Thyroid gland (tissue), 4 donors: ENCODE data around the gene SNAP47. TPM values are rescaled to one million over a fixed set of nuclear protein-coding genes. Genes with fewer than 3 reads are reported as not detected.

Experiments used
- DNase-seq, 2 donors: peaks; one replicate each; pipeline ENCODE4 v3.0.0-alpha.2; 2019
- H3K27ac ChIP-seq, 3 donors: fragments of 200-600 bp; sonication (generic); 1 replicate in 2 of 3; 2 replicates in 1 of 3; pipeline ENCODE4 v1.5.1; 2016 to 2019; ENCODE audit warnings: mild to moderate bottlenecking in 1 of 3, moderate library complexity in 1 of 3
- H3K27me3 ChIP-seq: fragments of 200-600 bp; sonication (generic); one replicate; pipeline ENCODE4 v1.5.1; 2019
- H3K36me3 ChIP-seq, 2 donors: fragments of 200-600 bp; sonication (generic); one replicate each; pipeline ENCODE4 v1.5.1; 2016 to 2019
- H3K4me1 ChIP-seq, 2 donors: fragments of 200-600 bp; sonication (generic); one replicate each; pipeline ENCODE4 v1.5.1; 2017 to 2019
- H3K4me3 ChIP-seq, 3 donors: fragments of 200-600 bp; sonication (generic); replicated peaks in 1 of 3; 1 replicate in 2 of 3; 2 replicates in 1 of 3; pipeline ENCODE4 v1.5.1; 2016; ENCODE audit warnings: mild to moderate bottlenecking in 1 of 3
- H3K9me3 ChIP-seq: fragments of 200-600 bp; sonication (generic); one replicate; pipeline ENCODE4 v1.5.1; 2017
- POLR2A ChIP-seq, 2 donors: fragments of 450-650 bp; IDR thresholded peaks; one replicate each; pipeline ENCODE4 v1.6.1; 2017; ENCODE audit warnings: antibody characterized with exemption in 2 of 2, mild to moderate bottlenecking in 2 of 2, moderate library complexity in 1 of 2
- WGBS, 2 donors: methylation state at CpG; one replicate each; pipeline ENCODE4 v1.1.5; 2017; 5-methylcytosine and 5-hydroxymethylcytosine counted together
- intact Hi-C: fragments of 100-400 bp; cut with DNase I; formaldehyde crosslinking; loops from one replicate; pipeline ENCODE4 v1.15.1; 2023
- total RNA-seq, 4 donors: library from RNA; depleted of rRNA; stranded (reverse); fragments of >200 nt; gene quantifications; one replicate each; pipeline ENCODE4 v1.2.3, GENCODE V29; 2016
- TF ChIP-seq, protein P1 (sequence below), 6 experiments: fragments of 200-600 bp in 3 of 6; fragments of 450-650 bp in 3 of 6; sonication (generic) in 3 of 6; IDR thresholded peaks; one replicate each; pipeline ENCODE4 v1.5.1; 2016 to 2019; ENCODE audit warnings: antibody characterized with exemption in 6 of 6, mild to moderate bottlenecking in 2 of 6, inconsistent platforms in 1 of 6, moderate library complexity in 1 of 6

Gene SNAP47
- total RNA-seq, 4 donors from 2014 or later, result 50.4 to 72.6 (median 65.0) TPM

DNA sequence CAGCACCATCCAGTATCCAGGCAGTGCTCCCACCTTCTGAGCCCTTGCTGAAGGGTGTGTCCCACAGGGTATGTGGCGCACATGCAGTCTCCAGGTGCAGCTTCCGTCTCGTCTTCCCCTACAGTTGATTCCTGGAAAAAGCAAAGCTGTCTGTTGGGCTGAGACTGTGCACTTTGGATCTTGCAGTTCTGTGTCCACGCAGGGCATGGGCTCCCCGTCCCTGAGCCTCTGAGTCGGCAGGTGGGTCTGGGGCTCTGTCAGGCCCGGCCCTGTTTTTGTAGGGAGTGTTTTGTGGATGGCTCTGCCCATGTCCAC lies 32.8 kb downstream of the SNAP47 start:
- WGBS, 2 donors, result 91 to 93% methylated on average over 6 to 7 of the region's 7 CpGs

DNA sequence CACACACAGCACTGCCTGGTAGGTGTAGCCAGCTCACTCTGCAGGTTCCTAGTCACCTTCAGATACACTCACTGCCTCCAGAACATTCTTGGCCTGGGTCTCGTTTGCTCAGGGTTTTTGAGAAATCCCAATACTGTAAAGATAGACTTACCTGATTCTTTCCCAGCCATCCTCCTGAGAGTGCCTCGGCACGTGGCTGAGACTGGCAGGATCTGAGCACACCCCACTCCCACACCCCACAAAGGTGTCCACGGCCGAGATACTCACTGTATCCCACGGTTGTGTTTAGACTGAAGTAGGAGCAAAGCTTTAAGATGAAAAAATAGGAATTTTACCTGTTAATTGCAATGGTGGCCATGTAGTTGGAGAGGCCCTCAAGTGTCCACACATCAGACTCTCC lies 33.4 kb downstream of the SNAP47 start:
- H3K36me3 ChIP-seq, result peaks cover 15 to 17% of the 10 kb centered on the region in 2 donors

More for the DNA sequence above, 32.8 kb downstream of the SNAP47 start:
- no peak for DNase-seq
- no peak for TF ChIP-seq POLR2A (IDR thresholded peaks at IDR 0.05)
- TF ChIP-seq, protein P1, sequence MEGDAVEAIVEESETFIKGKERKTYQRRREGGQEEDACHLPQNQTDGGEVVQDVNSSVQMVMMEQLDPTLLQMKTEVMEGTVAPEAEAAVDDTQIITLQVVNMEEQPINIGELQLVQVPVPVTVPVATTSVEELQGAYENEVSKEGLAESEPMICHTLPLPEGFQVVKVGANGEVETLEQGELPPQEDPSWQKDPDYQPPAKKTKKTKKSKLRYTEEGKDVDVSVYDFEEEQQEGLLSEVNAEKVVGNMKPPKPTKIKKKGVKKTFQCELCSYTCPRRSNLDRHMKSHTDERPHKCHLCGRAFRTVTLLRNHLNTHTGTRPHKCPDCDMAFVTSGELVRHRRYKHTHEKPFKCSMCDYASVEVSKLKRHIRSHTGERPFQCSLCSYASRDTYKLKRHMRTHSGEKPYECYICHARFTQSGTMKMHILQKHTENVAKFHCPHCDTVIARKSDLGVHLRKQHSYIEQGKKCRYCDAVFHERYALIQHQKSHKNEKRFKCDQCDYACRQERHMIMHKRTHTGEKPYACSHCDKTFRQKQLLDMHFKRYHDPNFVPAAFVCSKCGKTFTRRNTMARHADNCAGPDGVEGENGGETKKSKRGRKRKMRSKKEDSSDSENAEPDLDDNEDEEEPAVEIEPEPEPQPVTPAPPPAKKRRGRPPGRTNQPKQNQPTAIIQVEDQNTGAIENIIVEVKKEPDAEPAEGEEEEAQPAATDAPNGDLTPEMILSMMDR (IDR thresholded peaks at IDR 0.05), result no peak
- Histone ChIP-seq H3K27ac (no peak overlapping the region), H3K9me3 (no peaks in the 10 kb centered on the region), H3K4me1 (peaks cover 0 to 8% of the 10 kb centered on the region in 2 donors), H3K27me3 (no peaks in the 10 kb centered on the region), H3K36me3 (peaks cover 15 to 17% of the 10 kb centered on the region in 2 donors), H3K4me3 (no peak overlapping the region)
- intact Hi-C loops, result no loop called here

GRCh38 chr1:227769047-227769935 lies 34.1 kb downstream of the SNAP47 start:
- peaks cover 15 to 17% of the 10 kb centered on the region in 2 donors for H3K36me3 ChIP-seq

More for the DNA sequence above, 33.4 kb downstream of the SNAP47 start:
- intact Hi-C loops, result no loop called here
- Histone ChIP-seq H3K27me3 (no peaks in the 10 kb centered on the region), H3K9me3 (no peaks in the 10 kb centered on the region), H3K4me3 (no peak overlapping the region), H3K4me1 (peaks cover 0 to 2% of the 10 kb centered on the region in 2 donors), H3K27ac (no peak overlapping the region)
- DNase-seq, result no peak
- TF ChIP-seq, protein P1 (IDR thresholded peaks at IDR 0.05), result no peak
- TF ChIP-seq POLR2A (IDR thresholded peaks at IDR 0.05), result no peak
- 92 to 96% methylated on average over 6 of the region's 6 CpGs for WGBS, 2 donors

GRCh38 chr1:227769936-227770494 lies 34.8 kb downstream of the SNAP47 start:
- intact Hi-C loops, result no loop called here
- no peak overlapping the region for H3K27ac ChIP-seq
- peaks cover 15 to 17% of the 10 kb centered on the region in 2 donors for H3K36me3 ChIP-seq
- H3K4me1 ChIP-seq, result no peaks in the 10 kb centered on the region
- WGBS, 2 donors, result 94 to 96% methylated on average over 12 of the region's 15 CpGs
- no peaks in the 10 kb centered on the region for H3K27me3 ChIP-seq
- TF ChIP-seq, protein P1 (IDR thresholded peaks at IDR 0.05), result no peak
- TF ChIP-seq POLR2A (IDR thresholded peaks at IDR 0.05), result no peak
- no peak for DNase-seq
- no peak overlapping the region for H3K4me3 ChIP-seq
- no peaks in the 10 kb centered on the region for H3K9me3 ChIP-seq

More at GRCh38 chr1:227769047-227769935, 34.1 kb downstream of the SNAP47 start:
- 93 to 94% methylated on average over 14 to 16 of the region's 20 CpGs for WGBS, 2 donors
- TF ChIP-seq POLR2A (IDR thresholded peaks at IDR 0.05), result no peak
- TF ChIP-seq, protein P1 (IDR thresholded peaks at IDR 0.05), result no peak
- Histone ChIP-seq H3K27ac (no peak overlapping the region), H3K27me3 (no peaks in the 10 kb centered on the region), H3K4me3 (no peak overlapping the region), H3K9me3 (no peaks in the 10 kb centered on the region), H3K4me1 (no peaks in the 10 kb centered on the region)
- intact Hi-C loops, result no loop called here
- no peak for DNase-seq

DNA sequence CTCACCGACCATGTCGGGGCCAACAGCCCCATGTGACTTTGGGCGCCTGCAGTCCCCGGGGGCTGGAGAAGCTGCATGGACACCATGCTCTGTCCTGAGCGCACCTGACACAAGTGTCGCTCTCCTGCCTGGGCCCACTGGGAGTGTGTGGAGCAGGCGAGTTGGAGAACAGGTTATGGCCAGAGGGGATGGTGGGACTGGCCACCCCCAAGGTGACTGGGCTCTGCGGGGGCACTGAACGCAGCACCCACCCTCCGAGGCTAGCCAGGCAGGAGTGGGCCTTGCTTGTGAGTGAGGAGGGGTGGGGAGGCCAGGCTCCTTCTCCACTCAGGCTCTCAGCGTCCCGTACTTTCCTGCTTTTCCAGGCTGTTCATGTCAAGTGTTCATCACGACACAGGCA lies 35.6 kb downstream of the SNAP47 start:
- intact Hi-C loops, result no loop called here
- TF ChIP-seq, protein P1 (IDR thresholded peaks at IDR 0.05), result no peak
- TF ChIP-seq POLR2A (IDR thresholded peaks at IDR 0.05), result no peak
- Histone ChIP-seq H3K4me3 (no peak overlapping the region), H3K27ac (no peak overlapping the region), H3K4me1 (no peaks in the 10 kb centered on the region), H3K9me3 (no peaks in the 10 kb centered on the region), H3K27me3 (no peaks in the 10 kb centered on the region), H3K36me3 (peaks cover 15 to 17% of the 10 kb centered on the region in 2 donors)
- DNase-seq, result no peak
- 91 to 94% methylated on average over 7 to 13 of the region's 13 CpGs for WGBS, 2 donors
